ENCODE data around the gene CTSC. TPM values are rescaled to one million over a fixed set of nuclear protein-coding genes. Genes with fewer than 3 reads are reported as not detected.

The CTSC gene
- polyA plus RNA-seq, 3 donors: 150 to 415 (median 284) TPM

DNA sequence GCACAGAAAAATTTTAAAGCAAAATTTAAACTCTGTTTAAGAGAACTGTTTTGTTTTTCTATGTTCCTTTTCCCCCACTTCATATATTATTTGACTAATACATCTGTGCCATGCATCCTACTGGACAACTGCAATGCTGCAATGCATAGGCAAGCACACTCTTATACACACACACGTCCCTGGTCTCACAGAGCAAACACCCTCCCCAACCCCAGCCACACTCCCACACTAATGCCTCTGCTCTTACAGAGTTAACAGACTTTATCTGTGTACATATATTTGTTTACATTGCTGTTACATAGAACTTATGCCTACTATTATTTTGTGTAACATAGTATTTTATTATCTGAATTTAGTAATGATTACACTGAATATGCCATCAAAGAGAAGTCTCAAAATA, 25.5 kb upstream of the CTSC start:
- Histone ChIP-seq H2AFZ (ENCODE audit: insufficient read depth, low read depth, low read length, poor library complexity, severe bottlenecking) (no peak overlapping the region), H4K20me1 (ENCODE audit: insufficient read depth, low read length) (no peaks in the 10 kb centered on the region), H3K4me2 (replicated peaks; ENCODE audit: extremely low read depth, low read length, poor library complexity, severe bottlenecking) (peak overlapping the region; percentile 19), H3K27me3 (ENCODE audit: control insufficient read depth in 2 of 2, insufficient read depth in 2 of 2, low read length in 2 of 2) (no peaks in the 10 kb centered on the region), H3K79me2 (ENCODE audit: insufficient read depth, low read length) (no peaks in the 10 kb centered on the region), H3K4me3 (replicated peaks in 1 of 3; ENCODE audit: low read depth in 2 of 3, low read length in 3 of 3) (peak overlapping the region in 1 of 3 experiments; percentile 4), H3K36me3 (replicated peaks in 1 of 2; ENCODE audit: control insufficient read depth in 1 of 2, insufficient read depth in 2 of 2, low read length in 2 of 2) (no peaks in the 10 kb centered on the region), H3K9me3 (replicated peaks in 1 of 2; ENCODE audit: control insufficient read depth in 1 of 2, insufficient read depth in 1 of 2, low read length in 2 of 2) (no peaks in the 10 kb centered on the region), H3K27ac (ENCODE audit: low read depth in 1 of 2, low read length in 2 of 2) (peak overlapping the region in 1 of 2 donors; percentile 59), H3K9ac (ENCODE audit: insufficient read depth, low read length, poor library complexity, severe bottlenecking) (no peak overlapping the region), H3K4me1 (ENCODE audit: control insufficient read depth in 1 of 2, insufficient read depth in 2 of 2, low read length in 2 of 2) (peaks cover 25 to 35% of the 10 kb centered on the region in 2 donors)
- Mint-ChIP-seq H3K27ac (peak overlapping the region; percentile 7 to 57 (median 41)), H3K36me3 (peaks cover 0 to 2% of the 10 kb centered on the region in 2 donors), H3K9me3 (no peaks in the 10 kb centered on the region), H3K27me3 (ENCODE audit: low read depth in 3 of 3) (no peaks in the 10 kb centered on the region), H3K4me1 (peaks cover 29% of the 10 kb centered on the region), H3K4me3 (no peak overlapping the region)
- no peak for DNase-seq
- WGBS (ENCODE audit: insufficient coverage): no CpG with 5 or more reads among the region's 1 CpG
- intact Hi-C loops (cut with micrococcal nuclease): no loop called here
- TF ChIP-seq, protein P1, sequence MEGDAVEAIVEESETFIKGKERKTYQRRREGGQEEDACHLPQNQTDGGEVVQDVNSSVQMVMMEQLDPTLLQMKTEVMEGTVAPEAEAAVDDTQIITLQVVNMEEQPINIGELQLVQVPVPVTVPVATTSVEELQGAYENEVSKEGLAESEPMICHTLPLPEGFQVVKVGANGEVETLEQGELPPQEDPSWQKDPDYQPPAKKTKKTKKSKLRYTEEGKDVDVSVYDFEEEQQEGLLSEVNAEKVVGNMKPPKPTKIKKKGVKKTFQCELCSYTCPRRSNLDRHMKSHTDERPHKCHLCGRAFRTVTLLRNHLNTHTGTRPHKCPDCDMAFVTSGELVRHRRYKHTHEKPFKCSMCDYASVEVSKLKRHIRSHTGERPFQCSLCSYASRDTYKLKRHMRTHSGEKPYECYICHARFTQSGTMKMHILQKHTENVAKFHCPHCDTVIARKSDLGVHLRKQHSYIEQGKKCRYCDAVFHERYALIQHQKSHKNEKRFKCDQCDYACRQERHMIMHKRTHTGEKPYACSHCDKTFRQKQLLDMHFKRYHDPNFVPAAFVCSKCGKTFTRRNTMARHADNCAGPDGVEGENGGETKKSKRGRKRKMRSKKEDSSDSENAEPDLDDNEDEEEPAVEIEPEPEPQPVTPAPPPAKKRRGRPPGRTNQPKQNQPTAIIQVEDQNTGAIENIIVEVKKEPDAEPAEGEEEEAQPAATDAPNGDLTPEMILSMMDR (IDR thresholded peaks at IDR 0.05): no peak

DNA sequence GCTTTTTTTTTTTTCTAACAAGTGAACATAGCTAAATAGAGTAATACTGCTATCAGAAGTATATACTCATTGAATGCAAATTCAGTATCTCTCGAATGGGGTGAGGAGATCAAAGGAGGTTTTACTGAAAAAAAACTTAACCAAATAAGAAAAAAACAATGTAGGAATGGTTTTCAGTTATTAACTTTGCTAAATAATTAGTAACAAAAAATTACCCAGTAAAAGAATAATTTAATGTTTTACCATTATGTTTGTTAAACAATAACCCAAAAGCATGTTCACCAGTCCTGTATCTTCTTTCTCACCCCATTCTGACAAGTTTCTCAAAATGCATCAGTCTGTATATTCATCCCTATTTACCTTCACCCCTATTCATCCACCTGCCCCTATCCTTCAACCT, 22.6 kb upstream of the CTSC start:
- Histone ChIP-seq H3K36me3 (replicated peaks in 1 of 2; ENCODE audit: control insufficient read depth in 1 of 2, insufficient read depth in 2 of 2, low read length in 2 of 2) (no peaks in the 10 kb centered on the region), H3K4me2 (replicated peaks; ENCODE audit: extremely low read depth, low read length, poor library complexity, severe bottlenecking) (no peak overlapping the region), H3K9ac (ENCODE audit: insufficient read depth, low read length, poor library complexity, severe bottlenecking) (no peak overlapping the region), H3K4me1 (ENCODE audit: control insufficient read depth in 1 of 2, insufficient read depth in 2 of 2, low read length in 2 of 2) (peaks cover 39 to 46% of the 10 kb centered on the region in 2 donors), H4K20me1 (ENCODE audit: insufficient read depth, low read length) (no peaks in the 10 kb centered on the region), H3K4me3 (replicated peaks in 1 of 3; ENCODE audit: low read depth in 2 of 3, low read length in 3 of 3) (peak overlapping the region in 1 of 3 experiments; percentile 18), H2AFZ (ENCODE audit: insufficient read depth, low read depth, low read length, poor library complexity, severe bottlenecking) (no peak overlapping the region), H3K9me3 (replicated peaks in 1 of 2; ENCODE audit: control insufficient read depth in 1 of 2, insufficient read depth in 1 of 2, low read length in 2 of 2) (no peaks in the 10 kb centered on the region), H3K27me3 (ENCODE audit: control insufficient read depth in 2 of 2, insufficient read depth in 2 of 2, low read length in 2 of 2) (no peaks in the 10 kb centered on the region), H3K79me2 (ENCODE audit: insufficient read depth, low read length) (no peaks in the 10 kb centered on the region), H3K27ac (ENCODE audit: low read depth in 1 of 2, low read length in 2 of 2) (no peak overlapping the region)
- H3K27me3 Mint-ChIP-seq (ENCODE audit: low read depth in 3 of 3): no peaks in the 10 kb centered on the region
- H3K4me1 Mint-ChIP-seq: peaks cover 39% of the 10 kb centered on the region
- peak overlapping the region in 3 of 7 donors; percentile 4 to 58 (median 21) for H3K27ac Mint-ChIP-seq
- H3K9me3 Mint-ChIP-seq: no peaks in the 10 kb centered on the region
- H3K4me3 Mint-ChIP-seq: no peak overlapping the region
- DNase-seq: no peak
- intact Hi-C loops (cut with micrococcal nuclease): no loop called here
- no CpG with 5 or more reads among the region's 1 CpG for WGBS (ENCODE audit: insufficient coverage)
- peaks cover 0 to 2% of the 10 kb centered on the region in 2 donors for H3K36me3 Mint-ChIP-seq
- TF ChIP-seq, protein P1 (IDR thresholded peaks at IDR 0.05): no peak

All from CD14-positive monocyte (primary cell).